ENCODE results near the gene BRD1.

The BRD1 gene

DNA sequence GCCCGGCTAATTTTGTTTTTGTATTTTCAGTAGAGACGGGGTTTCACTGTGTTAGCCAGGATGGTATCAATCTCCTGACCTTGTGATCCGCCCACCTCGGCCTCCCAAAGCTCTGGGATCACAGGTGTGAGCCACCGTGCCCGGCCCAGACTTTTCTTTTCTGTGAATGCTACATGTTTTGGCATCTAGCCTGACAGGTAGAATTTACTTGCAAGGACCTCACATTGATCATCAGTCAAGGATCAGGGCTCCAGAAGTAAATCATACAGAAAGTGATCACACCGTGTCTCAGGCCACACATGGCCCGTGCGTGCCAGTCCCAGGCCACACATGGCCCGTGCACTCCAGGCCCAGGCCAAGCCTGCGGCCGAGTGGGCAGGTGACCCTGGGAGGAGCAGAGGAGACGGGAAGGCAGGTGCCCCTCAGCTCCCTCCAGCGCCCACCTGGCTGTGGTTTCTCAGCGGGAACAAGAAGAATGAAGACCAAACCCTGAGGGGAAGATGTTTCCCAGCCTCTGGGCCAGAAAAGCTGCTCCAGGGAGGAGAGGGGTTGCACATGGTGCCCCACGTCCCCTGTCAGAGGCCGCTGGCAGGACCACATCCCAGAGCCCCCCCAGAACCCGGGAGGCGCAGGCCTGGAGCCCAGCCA lies 76.2 kb downstream of the BRD1 start:
- no peak for DNase-seq (ENCODE audit: low spot score)

GRCh38 chr22:49749885-49750510 lies 77.7 kb downstream of the BRD1 start:
- no peak for DNase-seq (ENCODE audit: low spot score)

GRCh38 chr22:49749227-49749626 lies 78.4 kb downstream of the BRD1 start:
- no peak for DNase-seq (ENCODE audit: low spot score)

DNA sequence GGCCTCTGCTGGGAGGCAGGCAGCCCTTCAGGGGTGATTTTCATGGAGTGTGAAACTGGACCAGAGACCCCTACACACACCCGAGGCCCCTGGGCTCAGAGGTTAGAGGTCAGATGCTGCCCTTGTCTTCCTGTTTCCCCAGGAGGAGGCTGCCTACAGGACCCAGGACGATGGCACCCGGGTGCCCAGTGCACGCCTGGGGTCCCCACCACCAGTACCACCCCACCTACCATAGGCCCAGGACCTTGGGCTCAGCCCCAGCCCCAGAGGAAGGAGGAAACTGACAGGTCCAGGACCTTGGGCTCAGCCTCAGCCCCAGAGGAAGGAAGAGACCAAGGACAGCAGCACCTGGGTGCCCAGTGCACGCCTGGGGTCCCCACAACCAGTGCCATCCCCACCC lies 79.2 kb downstream of the BRD1 start:
- DNase-seq (ENCODE audit: low spot score): no peak

GRCh38 chr22:49747716-49748115 lies 80.0 kb downstream of the BRD1 start:
- DNase-seq (ENCODE audit: low spot score): no peak

GRCh38 chr22:49747130-49747529 lies 80.5 kb downstream of the BRD1 start:
- DNase-seq (ENCODE audit: low spot score): no peak

- no peak for DNase-seq (ENCODE audit: low spot score)
Observed at GRCh38 chr22:49746065-49746464, 81.6 kb downstream of the BRD1 start.

- DNase-seq (ENCODE audit: low spot score): no peak
Observed at GRCh38 chr22:49740242-49740641, 87.4 kb downstream of the BRD1 start.

- DNase-seq (ENCODE audit: low spot score): no peak
Observed at GRCh38 chr22:49739138-49739537, 88.5 kb downstream of the BRD1 start.

GRCh38 chr22:49738566-49738965 lies 89.1 kb downstream of the BRD1 start:
- no peak for DNase-seq (ENCODE audit: low spot score)

DNA sequence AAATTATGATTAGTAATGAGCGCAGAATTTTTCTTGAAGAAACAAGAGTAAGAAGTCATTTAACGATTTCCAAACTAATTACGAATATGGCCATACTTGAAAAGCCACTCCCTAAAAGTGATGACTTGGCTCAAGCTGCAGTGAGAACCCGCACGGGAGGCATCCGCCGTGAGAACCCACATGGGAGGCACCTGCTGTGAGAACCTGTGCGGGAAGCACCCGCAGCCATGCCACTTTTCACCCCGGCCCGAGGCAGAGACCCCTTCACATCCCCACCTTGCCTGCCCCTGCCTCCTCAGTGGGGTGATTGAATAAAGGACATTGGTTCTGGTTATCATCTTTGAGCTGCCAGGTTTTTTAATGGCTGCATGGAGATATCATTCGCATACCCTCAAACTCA lies 89.7 kb downstream of the BRD1 start:
- DNase-seq (ENCODE audit: low spot score): no peak

GRCh38 chr22:49737101-49737551 lies 90.5 kb downstream of the BRD1 start:
- DNase-seq (ENCODE audit: low spot score): no peak

GRCh38 chr22:49736538-49736937 lies 91.1 kb downstream of the BRD1 start:
- no peak for DNase-seq (ENCODE audit: low spot score)

DNA sequence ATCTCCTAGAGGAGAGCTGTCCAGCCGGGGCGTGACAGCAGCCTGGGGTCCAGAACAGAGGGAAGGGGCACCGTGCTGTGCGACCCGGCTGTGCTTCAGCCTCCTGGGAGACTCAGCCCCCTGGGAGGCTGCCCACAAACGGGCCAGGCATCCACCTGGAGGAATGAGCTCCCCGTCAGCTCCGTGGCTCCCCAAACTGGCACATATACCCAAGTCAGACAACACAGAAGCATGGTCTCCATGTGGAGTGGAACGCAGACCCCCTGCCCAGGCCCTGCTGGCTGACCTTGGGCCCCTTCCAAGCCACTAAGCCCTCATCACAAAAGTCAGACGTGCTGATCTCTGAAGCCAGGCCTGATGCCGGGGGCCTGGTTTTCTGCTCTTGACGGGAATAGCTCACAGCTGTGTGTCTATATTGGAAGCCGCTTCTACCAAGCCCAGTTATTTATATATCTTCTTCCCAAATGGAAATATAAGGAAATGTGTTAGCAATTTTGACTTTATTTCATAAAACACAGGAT lies 91.7 kb downstream of the BRD1 start:
- DNase-seq (ENCODE audit: low spot score): no peak

- no peak for DNase-seq (ENCODE audit: low spot score)
Observed at GRCh38 chr22:49735411-49735900, 92.2 kb downstream of the BRD1 start.

GRCh38 chr22:49734882-49735281 lies 92.8 kb downstream of the BRD1 start:
- no peak for DNase-seq (ENCODE audit: low spot score)

GRCh38 chr22:49734390-49734789 lies 93.3 kb downstream of the BRD1 start:
- DNase-seq (ENCODE audit: low spot score): no peak

DNA sequence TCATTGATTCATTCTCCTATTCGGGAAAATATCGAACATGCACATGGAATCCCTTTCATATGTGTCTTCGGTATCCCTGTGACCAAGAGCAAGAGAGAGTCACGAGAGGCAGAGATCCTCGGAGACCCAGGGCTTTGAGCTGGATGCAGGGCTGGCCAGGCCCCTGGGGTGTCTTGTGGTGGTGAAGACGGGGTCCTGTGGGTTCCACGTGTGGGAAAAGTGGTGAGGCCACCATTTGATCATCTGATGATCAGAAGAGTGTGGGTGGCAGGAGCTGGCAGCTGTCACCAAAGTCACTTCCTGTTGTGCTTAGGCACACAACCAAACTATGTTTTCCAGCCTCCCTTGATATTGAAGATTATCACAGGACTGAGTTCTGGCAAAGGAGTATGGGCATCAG lies 94.0 kb downstream of the BRD1 start:
- no peak for DNase-seq (ENCODE audit: low spot score)

GRCh38 chr22:49730656-49731055 lies 97.0 kb downstream of the BRD1 start:
- DNase-seq (ENCODE audit: low spot score): no peak

- DNase-seq (ENCODE audit: low spot score): no peak
Observed at GRCh38 chr22:49728570-49729271, 99.0 kb downstream of the BRD1 start.

GRCh38 chr22:49727881-49728569 lies 99.6 kb downstream of the BRD1 start:
- no peak for DNase-seq (ENCODE audit: low spot score)

- no peak for DNase-seq (ENCODE audit: low spot score)
Observed at GRCh38 chr22:49727191-49727880, 100.3 kb downstream of the BRD1 start.
